ENCODE results near the gene SDK1. TPM values are rescaled to one million over a fixed set of nuclear protein-coding genes. Genes with fewer than 3 reads are reported as not detected.

Gene SDK1
- total RNA-seq, 1 donor from 2014 or later: 9.9 TPM

DNA sequence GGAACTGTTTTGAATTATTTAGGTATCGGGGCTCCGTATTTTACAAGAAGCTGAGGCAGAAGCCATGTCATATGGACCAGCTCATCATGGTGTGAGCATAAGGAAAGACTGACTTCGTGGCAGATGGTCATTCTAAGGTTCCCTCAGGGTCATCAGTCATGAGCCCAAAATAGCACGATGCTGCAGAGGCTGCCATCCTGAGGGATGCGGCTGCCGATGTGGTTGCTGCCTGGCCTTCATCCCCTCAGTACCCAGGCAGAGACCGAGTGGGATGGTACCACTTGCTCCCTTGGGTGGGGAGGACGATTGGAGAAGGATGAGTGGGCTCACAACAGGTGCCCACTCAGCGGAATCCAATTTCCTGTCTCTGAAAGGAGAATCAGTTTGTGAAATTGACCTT, 490.3 kb downstream of the SDK1 start:
- DNase-seq: no peak

DNA sequence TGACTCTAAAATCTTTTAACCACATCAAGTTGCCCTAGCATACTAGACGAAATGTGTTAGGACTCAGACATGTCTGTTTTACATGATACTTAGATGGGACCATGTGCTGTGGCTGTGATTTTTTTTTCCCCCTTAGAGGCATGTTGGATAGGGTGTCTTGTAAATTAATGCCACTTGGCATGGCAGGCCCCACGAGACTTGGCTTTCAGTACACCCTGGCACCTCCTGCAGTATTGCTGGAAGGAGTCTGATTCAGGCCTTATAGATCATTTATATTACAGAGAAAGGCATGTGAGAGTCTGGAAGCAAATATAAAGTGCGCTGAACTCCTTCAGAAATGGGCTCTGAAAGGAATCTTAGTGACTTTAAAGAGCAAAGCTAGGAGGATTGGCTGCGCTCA, 494.1 kb downstream of the SDK1 start:
- DNase-seq: no peak

DNA sequence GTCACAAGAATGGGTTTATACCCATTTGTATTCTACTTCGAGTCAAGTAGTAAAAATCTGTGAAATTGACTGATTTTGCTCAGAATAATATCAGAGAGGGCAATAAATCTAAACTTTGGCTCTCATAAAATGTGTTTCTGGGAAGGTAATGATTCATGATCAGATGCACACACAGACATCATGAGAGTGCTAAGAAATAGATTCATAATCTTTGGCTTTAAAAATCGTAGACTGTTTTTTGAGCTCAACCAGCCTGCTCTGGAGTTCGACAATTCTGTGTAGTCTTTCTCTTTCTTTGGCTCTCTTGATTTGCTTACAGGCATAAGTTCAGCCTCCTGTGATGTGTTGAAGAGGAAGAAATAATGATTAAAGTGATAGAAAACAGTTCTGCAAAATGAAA, 494.7 kb downstream of the SDK1 start:
- DNase-seq: no peak

DNA sequence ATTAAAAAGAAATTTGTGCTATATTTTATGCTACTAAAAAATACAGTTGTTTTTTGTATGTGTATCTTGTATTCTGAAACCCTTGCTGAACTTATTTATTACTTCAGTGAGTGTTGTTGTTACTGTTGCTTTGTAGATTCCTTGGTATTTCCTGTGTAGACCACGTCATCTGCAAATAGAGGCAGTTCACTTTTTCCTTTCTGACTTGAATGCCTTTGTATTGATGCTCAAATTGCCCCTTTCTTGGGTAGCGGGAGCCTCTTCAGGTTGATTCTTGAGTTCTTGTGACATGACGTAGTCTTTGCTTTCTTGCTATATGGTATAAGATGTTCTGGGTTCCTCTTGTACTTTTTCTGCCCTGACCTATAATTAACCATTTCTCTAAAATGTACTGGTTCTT, 504.1 kb downstream of the SDK1 start:
- no peak for DNase-seq

DNA sequence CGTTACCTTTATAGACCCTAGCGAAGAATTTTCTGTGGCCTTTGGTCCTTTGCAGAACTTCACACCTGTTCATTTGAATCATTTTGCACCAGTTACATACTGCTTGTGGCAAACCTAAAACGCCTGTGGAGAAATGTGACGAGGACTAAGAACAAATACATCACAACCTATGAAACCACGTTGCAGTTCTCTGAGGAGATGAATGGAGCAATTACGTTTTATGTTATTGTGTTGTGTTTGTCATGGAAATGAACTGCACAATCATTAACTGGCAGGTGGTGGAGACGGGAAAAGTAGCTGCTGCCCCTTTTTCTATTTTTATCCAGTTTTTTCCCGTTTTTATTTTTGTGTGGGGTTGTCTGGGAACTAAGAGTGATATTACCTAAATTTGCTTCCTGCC, 505.5 kb downstream of the SDK1 start:
- no peak for DNase-seq

DNA sequence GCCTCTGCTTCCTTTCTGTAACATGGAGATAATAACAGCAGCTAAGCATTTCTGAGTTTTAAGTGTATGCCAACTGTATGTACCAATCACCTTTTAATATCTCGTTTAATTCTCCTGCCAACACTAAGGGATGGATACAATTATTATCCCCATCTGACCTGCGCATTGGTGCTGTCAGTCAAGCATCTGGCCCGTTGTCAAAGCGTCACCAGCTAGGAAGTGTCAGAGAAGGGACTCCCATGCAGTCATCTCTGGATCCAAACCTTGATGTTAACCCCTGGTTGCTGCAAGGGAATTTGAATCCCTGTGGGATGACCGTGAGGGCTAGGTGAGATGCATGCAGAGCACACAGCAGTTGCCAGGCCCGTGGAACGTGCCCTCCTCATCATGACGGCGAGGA, 506.8 kb downstream of the SDK1 start:
- DNase-seq: no peak

DNA sequence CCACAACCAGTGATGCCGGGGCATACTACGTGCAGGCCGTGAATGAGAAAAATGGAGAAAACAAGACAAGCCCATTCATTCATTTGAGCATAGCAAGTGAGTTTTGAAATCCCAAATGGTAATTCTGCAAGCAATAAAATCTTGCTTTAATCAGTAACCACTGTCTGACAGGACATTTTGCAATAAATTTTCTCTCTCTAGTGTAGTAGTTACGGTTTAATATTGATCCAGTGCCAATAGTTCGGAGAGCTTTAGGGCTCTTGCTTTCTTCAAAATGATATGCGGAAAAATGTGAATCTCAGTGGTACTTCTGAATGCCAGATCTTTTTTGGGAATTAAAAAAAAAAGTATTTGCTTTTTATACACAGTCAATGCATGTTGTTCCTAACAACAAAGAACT, 520.4 kb downstream of the SDK1 start:
- no peak for DNase-seq

DNA sequence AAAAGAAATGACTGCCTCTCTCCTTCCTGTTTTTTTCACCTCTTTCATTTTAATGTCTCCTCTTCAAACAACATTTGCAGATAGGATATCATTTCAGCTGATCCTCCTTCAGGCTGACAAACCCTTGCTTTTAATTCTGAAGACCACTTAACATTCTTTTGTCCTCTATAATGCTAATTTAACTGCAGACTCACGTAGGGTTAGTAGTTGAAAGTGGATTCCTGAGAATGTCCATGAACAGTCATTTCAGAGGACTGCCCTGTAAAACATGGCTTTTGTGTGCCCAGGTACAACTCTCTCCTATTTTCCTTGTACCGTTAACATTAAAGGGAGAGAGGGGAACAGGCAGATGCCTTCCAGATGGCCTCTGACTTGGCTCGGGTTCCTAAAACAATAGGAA, 524.4 kb downstream of the SDK1 start:
- DNase-seq: no peak

DNA sequence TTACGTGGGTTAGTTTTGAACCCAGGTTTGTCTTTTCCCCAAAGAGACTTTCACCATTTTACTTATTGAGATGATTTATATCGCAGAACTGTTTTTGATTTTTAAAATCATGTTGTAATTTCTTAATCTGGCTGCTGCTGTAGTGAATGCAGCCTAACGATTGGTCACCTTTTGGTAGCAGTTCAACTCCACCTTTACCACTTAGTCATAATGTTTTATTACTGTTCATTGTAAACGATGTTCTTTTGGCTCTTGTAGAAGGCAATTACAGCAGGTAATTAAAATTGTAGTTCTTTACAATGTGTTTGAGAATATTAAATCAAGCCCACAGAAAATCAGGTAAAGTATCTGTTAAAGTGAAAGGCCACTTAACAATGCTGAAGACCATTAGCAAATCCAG, 531.1 kb downstream of the SDK1 start:
- no peak for DNase-seq

DNA sequence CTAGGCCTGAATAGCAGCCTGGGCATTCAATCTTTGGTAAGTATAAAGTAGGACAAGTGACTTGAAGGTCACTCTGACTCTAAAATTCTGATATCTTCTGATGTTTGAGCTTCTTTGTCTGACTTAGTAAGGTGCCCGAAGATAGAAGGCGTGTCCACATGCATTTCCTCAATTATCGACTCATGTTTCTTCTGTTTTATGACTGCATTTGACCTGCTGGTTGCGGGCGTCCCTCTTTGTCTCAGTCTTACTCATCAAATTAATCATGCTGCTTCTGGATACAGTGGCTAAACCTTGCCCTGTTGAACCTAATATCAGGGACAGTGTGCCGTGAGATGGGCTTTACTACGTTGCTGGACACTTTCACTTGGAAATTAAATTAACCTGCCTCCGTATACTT, 534.1 kb downstream of the SDK1 start:
- DNase-seq: no peak

DNA sequence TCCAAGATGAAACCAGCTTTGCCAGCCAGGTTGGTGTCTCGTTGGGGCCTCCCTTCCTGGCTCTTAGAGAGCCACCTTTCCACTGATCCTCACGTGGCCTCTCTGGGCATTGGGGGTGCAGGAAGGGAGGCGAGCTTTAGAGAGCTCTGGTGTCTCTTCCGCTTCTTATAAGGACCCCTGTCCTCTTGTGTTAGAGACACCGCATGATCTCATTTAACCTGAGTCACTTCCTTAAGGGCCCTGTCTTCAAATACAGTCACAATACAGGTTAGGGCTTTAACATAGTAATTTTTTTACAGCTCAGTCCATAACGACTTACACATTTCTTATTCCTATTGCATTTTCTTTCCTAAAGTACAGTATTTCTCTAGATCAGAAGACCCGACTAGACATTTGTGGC, 535.8 kb downstream of the SDK1 start:
- no peak for DNase-seq

DNA sequence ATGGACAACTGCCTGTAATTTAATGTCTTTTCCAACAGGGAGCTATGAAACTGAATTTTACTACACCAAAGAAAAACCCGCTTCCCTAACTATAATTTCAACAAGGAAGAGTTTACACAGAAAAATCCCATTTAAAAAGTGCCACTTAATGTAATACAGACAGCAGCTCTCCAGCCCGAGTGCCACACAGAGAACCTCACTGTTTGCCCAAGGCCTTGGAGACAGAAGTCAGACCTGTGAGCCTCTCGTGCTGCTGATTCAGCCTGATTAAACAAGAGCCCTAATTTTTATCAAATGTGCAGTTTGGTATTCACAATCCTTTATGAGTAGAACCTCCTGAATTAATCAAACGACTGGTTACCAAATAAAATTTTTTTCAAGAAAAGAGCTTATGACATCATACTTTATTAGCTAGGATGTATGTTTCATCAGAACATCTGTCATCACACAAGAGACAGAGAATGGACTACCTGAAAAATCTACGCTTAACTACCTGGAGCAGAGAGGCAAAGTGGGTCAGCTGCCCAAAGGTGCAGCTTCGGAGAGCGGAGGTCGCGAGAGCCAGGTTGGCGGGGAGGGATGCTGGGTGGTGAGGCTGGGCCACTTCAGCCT, 543.6 kb downstream of the SDK1 start:
- DNase-seq: no peak

DNA sequence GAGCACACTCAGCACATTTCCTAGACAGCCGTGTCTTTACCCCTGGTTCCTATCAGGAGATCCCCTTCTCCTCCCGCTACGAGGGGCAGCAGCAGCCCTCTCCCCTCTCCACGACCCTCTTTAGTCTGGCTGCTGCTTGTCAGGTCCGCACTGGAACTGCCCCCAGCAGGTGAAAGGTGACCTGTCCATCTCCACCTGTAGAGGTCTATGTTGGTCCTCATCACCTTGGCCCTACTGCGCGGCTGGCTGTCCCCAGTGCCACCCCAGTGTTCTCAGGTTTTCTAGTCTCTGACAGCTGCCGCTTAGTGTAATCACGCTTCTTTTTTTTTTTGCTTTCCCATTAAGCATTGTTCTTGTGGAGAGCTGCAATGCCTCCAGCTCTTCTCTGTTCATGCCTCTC, 545.7 kb downstream of the SDK1 start:
- no peak for DNase-seq

DNA sequence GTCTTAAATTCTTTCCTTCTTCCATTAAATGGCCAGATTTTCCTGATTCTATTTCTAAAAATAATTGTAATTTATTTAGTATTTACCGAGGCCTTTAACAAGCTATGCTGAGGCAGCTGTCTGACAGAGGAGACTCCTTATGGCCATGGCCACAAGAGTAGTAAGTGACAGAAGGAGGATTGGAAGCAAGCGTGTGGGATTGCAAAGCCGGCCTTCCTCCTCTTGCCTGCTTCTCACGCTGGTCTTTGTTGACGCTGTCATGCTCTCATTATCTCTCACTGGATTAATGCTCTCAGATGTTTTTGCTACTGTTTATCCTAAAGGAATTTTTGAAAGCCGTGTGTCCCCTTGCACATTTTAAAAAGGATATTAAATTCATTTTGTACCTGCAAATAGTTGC, 546.3 kb downstream of the SDK1 start:
- DNase-seq: peak; percentile 32

DNA sequence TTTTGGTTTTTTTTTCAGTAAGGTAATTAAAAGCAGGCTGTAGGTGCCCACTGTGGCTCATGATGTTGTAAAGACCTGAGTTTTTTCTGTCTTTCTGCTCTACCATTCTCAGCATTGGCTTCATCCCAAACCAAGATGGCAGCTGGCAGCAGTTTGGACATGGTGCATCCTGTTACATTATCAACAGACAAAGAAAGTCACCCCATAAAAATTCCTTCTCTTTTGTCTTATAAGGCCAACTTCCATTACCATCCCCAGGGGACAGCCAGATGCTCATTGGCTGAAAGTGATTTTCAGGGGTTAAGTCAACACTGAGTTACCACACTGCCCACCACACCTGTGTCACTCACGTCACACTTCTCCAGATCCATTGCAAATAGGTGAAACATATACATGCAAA, 558.4 kb downstream of the SDK1 start:
- DNase-seq: no peak

DNA sequence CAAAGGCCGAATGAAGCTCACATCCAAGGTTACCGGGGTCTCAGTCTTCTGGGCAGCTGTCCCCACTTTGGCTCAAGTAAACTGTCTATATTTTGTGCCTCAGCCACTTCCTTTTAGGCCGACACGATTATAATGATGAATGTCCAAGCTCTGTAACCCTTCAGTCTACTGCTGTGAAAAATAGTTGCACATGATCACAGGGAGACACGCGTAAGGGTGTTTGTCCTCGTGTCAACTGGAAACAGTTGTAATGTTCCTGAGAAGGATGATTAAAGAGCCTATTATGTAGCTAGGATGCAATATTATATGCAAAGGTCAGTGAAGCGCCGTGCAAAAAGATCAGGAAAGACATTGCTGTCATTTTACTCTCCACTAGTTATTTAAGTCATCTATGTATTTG, 559.9 kb downstream of the SDK1 start:
- DNase-seq: no peak

DNA sequence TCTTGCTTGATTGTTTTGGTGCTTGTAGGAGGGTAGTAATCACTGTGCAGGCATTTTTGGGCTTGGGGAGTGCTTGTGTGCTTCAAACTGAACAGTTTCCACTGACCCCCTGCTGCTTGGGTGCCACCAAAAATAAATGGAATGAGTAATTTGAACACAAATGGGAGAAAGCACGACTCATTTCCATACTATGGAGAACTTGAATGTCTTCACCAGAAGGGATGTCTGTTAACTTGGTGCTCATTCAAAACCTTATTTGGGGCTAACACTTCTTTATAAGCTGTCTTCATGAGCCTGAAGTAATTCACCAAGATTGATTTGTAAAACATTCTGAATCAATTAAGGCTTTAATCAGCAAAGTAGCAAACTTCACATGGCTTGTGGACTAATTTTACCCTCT, 560.3 kb downstream of the SDK1 start:
- no peak for DNase-seq

DNA sequence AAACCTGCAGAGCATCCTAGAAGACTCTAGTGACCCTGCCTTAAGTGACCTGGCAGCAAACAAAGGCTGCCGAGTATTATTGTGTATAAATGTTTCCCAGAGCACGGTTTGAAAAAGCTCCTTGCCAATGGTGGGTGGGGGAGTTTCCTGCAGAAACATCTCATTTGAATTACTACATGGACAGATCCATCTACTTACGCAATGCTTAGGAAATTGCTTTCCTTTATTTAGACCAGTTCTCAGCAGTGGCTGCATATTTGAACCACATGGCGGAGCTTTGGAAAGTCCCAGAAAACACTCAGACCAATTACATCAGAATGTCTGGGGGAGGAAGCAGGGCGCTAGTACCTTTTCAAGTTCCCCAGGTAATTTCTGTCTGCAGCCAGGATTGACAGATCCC, 560.9 kb downstream of the SDK1 start:
- DNase-seq: peak; percentile 80

DNA sequence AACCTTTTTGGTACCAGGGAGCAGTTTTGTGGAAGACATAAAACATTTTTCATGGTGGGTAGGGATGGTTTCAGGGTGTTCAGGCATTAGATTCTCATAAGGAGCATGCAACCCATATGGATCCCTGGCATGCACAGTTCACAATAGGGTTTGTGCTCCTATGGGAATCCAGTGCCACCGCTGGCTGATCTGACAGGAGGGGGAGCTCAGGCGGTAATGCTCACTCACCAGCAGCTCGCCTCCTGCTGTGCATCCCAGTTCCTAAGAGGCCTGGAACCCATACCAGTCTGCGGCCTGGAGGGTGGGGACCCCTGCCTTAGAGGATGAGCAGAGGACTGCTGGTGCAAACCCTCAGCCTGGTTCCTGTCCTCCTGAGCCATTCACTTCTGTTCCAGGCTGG, 561.7 kb downstream of the SDK1 start:
- DNase-seq: no peak

DNA sequence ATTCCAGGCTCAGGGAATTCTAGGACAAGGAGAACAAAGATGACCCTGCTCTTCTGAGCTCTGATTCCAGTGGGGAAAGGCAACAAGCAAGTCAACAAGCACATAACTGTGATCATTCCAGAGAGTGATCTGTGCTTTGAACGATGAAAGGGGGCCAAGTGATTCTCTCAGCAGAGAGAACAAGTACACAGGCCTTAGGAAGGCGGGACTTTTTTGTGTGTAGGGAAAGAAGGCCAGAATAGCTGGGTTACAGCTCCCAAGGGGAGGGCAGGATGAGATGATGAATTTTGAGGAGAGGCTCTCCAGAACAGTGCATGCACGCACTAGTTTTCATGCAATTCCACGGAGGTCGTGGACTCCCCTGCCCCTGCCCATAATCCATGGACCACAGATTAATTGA, 565.2 kb downstream of the SDK1 start:
- no peak for DNase-seq

DNA sequence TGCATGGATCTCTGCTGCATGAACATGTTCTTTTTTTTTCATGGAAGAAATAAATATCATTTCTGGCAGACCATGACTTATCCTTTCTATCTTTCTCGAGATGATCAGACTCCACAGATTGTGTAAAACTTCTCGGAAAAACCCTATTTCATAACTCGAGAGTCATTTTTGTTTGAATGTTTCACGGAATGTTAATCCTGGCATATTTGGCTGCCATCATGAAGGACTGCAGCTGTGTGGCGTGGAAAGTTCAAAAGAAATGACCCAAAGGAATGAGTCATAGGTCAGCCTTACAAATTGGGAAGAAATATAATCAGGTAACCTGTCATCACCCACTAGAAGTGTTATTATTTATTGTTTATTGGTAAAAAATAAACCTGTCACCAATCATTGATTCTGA, 566.8 kb downstream of the SDK1 start:
- no peak for DNase-seq

DNA sequence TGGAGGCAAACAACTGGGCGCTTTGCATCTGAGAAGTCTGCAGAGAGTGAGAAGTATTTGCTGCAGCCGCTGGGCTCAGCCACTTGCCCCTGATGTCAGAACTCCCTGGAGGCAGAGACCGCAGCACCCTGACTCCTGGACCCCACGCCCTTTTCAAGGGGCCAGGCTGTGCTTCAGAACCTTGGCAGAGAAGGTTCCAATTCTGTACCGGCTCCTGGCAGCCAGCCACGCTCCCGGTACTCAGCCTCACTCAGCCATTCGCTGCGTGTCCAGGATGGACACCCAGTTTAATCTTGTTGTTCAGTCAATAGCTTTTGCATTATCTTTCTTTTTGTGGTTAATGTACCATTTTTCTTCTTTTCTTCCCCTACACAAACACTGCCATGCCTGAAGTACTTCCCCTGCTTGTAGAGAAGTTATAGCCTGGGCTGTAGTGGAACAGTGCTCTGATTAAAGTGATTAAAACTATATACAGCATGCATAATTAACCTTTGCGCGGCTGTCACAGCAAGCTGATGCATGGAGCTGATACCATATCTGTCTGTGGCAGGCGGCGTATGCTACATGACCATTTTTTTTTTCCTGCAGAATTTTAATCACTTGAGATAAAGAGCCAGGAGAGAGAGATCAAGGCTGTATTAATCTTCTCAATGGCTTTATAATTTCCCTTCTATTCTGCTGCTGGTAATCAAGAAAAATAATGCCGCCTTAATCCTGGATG, 578.5 kb downstream of the SDK1 start:
- no peak for DNase-seq

DNA sequence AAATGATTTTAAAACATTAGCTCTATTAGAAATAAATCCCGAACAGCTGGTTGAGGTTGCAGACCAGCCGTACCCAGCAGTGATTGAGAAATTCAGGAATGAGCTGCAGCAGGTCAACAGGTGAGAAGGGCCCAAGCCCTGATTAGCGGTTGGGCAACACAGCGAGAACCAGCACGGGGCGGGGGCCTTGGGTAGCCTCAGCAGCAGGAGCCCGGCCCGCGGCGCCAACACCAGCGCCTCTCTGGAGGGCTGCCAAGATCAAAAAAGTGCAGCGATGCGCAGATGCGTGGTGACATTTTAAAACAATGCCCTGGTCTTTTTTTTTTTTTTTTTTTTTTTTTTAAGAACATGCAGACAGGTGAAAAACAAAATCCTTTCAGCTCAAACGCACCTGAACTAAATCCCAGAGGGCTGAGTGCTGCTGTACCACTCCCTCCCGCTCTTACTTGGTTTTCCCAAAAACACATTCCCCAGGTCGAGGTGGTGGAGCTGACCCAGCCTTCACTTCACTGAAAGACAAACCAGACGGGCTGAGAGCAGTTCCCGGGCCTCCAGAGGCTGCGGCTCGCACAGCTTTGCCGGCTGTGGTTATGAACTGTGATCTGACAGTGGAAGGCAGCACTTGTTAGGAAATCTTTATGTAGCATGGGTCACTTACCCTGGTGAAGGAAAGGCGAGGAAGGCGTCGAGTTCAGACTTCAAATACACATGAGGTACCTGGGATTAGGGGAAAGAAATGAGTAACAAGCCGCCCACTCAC, 579.4 kb downstream of the SDK1 start:
- DNase-seq: peak; percentile 50

DNA sequence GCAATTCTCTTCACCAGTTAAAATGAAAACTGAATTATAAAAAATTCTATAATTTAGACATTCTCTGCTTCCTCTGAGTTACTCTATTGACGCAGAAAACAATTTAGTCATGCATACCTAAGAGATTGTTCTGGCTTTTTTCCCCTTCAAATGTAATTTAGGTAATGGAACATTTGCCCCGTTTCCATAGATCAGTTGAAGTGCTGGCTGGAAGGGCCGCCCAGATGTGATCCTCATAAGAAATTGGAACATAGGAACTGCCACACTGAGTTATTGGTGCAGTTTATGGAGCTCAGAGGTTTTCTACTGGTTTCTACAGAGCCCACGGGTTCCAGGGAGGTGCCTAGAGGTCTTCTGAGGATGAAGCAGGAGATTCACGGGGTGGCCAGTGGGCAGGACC, 581.7 kb downstream of the SDK1 start:
- peak; percentile 72 for DNase-seq

All from tongue (tissue), 2 donors.